GM12801 (cell line): Measurements from ENCODE around the gene OTX2.

Experiments used
- CTCF ChIP-seq: IDR thresholded peaks from one replicate; pipeline ENCODE4 v1.5.1; 2011; ENCODE audit warnings: control low read depth; ENCODE audit not compliant: insufficient read length; ENCODE audit errors: extremely low read depth

OTX2 gene

GRCh38 chr14:56841611-56842010 is 31.3 kb upstream of the OTX2 start:
- TF ChIP-seq CTCF = no peak

GRCh38 chr14:56840221-56840620 is 29.9 kb upstream of the OTX2 start:
- TF ChIP-seq CTCF = no peak

DNA sequence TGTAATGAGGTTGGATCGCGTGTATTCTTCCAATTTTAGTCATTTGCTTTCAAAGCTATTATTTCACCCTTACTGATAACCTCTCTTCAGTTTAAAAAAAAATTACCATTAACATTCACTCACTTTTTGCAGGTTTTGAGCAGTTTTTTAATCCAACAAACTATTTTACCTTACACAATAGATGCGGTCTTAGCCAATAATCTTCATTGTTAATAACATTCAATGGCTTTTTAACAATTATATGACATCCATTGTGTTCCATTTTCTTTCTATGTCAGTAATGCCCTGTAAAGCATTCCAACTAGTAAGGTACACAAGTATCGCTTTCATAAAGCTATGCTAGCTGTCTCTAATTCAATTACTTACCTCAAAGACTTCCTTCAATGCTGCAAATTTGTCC is 18.9 kb upstream of the OTX2 start:
- no peak for TF ChIP-seq CTCF

- no peak for TF ChIP-seq CTCF
These were observed 15.9 kb upstream of the OTX2 start for GRCh38 chr14:56826214-56826613.

GRCh38 chr14:56821805-56822610 is 11.7 kb upstream of the OTX2 start:
- TF ChIP-seq CTCF = no peak

DNA sequence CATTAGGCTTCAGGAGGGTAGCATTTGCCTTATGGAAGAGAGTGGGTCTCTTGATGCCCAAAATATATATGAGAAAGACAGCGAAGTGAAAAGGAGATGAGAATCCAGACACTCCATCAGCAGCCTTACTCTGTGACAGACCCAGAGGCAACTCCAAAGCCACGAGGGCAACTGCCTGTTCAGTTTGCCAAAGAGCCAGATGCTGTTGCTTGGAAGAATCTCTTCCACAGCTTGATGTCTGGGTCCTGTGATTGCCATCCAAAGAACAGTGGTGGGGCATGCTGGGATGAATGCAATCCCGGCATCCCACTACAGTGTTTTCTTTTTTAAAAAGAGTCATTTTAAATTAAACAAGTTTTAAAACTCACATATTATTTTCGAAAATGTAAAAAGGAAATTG is 10.9 kb upstream of the OTX2 start:
- no peak for TF ChIP-seq CTCF

GRCh38 chr14:56817396-56817921 is 7.2 kb upstream of the OTX2 start:
- no peak for TF ChIP-seq CTCF
